ENCODE results near the gene CELA2B.

DNA sequence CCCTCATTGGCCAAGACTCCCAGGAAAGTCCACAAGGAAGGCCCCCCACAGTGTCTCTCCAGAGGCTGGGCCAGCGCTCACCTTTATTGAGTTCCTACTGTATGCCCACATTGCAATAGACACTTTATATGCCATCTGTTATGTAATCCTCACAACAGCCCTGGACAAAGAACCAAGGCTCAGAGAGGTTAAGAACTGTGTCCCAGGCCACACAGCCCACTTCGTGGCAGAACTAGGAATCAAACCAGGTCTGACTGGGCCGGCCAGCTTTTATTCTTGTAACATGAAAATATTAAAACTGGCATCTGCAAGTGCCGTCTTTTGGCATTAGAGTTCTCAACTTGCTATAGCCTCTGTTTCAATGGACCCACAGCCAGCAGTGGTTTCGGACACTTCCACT is 33.1 kb upstream of the CELA2B start:
- TF ChIP-seq, protein P1, sequence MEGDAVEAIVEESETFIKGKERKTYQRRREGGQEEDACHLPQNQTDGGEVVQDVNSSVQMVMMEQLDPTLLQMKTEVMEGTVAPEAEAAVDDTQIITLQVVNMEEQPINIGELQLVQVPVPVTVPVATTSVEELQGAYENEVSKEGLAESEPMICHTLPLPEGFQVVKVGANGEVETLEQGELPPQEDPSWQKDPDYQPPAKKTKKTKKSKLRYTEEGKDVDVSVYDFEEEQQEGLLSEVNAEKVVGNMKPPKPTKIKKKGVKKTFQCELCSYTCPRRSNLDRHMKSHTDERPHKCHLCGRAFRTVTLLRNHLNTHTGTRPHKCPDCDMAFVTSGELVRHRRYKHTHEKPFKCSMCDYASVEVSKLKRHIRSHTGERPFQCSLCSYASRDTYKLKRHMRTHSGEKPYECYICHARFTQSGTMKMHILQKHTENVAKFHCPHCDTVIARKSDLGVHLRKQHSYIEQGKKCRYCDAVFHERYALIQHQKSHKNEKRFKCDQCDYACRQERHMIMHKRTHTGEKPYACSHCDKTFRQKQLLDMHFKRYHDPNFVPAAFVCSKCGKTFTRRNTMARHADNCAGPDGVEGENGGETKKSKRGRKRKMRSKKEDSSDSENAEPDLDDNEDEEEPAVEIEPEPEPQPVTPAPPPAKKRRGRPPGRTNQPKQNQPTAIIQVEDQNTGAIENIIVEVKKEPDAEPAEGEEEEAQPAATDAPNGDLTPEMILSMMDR (IDR thresholded peaks at IDR 0.05): no peak
- no peak for TF ChIP-seq POLR2A (IDR thresholded peaks at IDR 0.05)
